Heart left ventricle (tissue), 16 donors: ENCODE data around the gene LCE1B. TPM values are rescaled to one million over a fixed set of nuclear protein-coding genes. Genes with fewer than 3 reads are reported as not detected.

Experiments
- ATAC-seq, 4 donors: fragments of 200-7000 bp; cut with Tn5 transposase; one replicate each; pipeline ENCODE4 v1.9.1; 2020 to 2022; ENCODE audit warnings: moderate library complexity in 4 of 4, mild to moderate bottlenecking in 3 of 4, moderate number of reproducible peaks in 1 of 4
- DNase-seq, 5 donors: peaks; one replicate each; pipeline ENCODE4 v3.0.0-alpha.2; 2020
- H3K27ac ChIP-seq, 12 donors: fragments of 200-600 bp; sonication (generic) in 4 of 12; one replicate each; pipeline versions ENCODE4 v1.5.0 to v1.8.0; 2016 to 2022; ENCODE audit warnings: mild to moderate bottlenecking in 2 of 12
- H3K27me3 ChIP-seq, 9 donors: fragments of 200-600 bp; sonication (generic) in 2 of 9; one replicate each; pipeline versions ENCODE4 v1.5.1 to v1.8.0; 2016 to 2022; ENCODE audit warnings: mild to moderate bottlenecking in 3 of 9
- H3K36me3 ChIP-seq, 9 donors: fragments of 200-600 bp; sonication (generic) in 2 of 9; one replicate each; pipeline versions ENCODE4 v1.5.0 to v1.8.0; 2018 to 2022; ENCODE audit warnings: mild to moderate bottlenecking in 2 of 9
- H3K4me1 ChIP-seq, 12 donors: fragments of 200-600 bp; sonication (generic) in 4 of 12; one replicate each; pipeline versions ENCODE4 v1.5.0 to v1.8.0; 2016 to 2022; ENCODE audit warnings: mild to moderate bottlenecking in 3 of 12
- H3K4me3 ChIP-seq, 12 donors: fragments of 200-600 bp; sonication (generic) in 4 of 12; one replicate each; pipeline versions ENCODE4 v1.5.0 to v1.8.0; 2017 to 2022; ENCODE audit warnings: mild to moderate bottlenecking in 9 of 12, moderate library complexity in 4 of 12
- H3K9me3 ChIP-seq, 12 donors: fragments of 200-600 bp; sonication (generic) in 4 of 12; one replicate each; pipeline versions ENCODE4 v1.5.0 to v1.8.0; 2016 to 2022; ENCODE audit warnings: mild to moderate bottlenecking in 1 of 12
- POLR2A ChIP-seq, 2 donors: fragments of 450-650 bp; IDR thresholded peaks; one replicate each; pipeline ENCODE4 v1.6.1; 2017; ENCODE audit warnings: antibody characterized with exemption in 2 of 2, mild to moderate bottlenecking in 2 of 2, moderate library complexity in 2 of 2
- WGBS, 4 donors: extraction: QIAGEN DNeasy Blood & Tissue Kit in 2 of 4; methylation state at CpG; one replicate each; pipeline versions ENCODE4 v1.1.5 to v1.1.7; 2013 to 2018; 5-methylcytosine and 5-hydroxymethylcytosine counted together
- intact Hi-C, 10 donors: fragments of 100-400 bp; cut with DNase I; formaldehyde crosslinking; loops; one replicate each; pipeline versions ENCODE4 v1.11.1 to v1.14.2; 2022
- polyA plus RNA-seq, 2 donors: library from polyadenylated mRNA; stranded (reverse); fragments of 200-250 nt; gene quantifications; one replicate each; pipeline ENCODE4 v1.2.3, GENCODE V29; 2013
- total RNA-seq, 9 donors: library from RNA; depleted of rRNA in 2 of 9; stranded (reverse); fragments of >200 nt in 2 of 9; fragmentation: NEBNext Ultra II Directional in 3 of 9; extraction: Animal tissue kit (Norgen Biotek cat#: 25700) in 3 of 9; gene quantifications; one replicate each; pipeline versions ENCODE4 v1.1.0 to v1.2.4, GENCODE V29; 2016 to 2023
- TF ChIP-seq, protein P1 (sequence below), 12 donors: fragments of 200-600 bp; sonication (generic) in 4 of 12; IDR thresholded peaks; one replicate each; pipeline versions ENCODE4 v1.5.0 to v1.8.0; 2018 to 2022; ENCODE audit warnings: antibody characterized with exemption in 12 of 12, mild to moderate bottlenecking in 5 of 12
- donor health status: ischemic (EF 13 %, LVEDD 7.1; RV severe dilation, severe dysfunction).
- donor health status: healthy with polysubstance abuse.
- donor health status: DM: no; HTN: yes; CAD: no.
- donor health status: DM: no; HTN: no; CAD: no.
- donor health status: ischemic (EF 25% LVEDD 6.9; RV normal size, moderate dysfunction).
- donor health status: ischemic (EF 25% LVEDD 5.7; RV mildly dilated, moderate dysfunction).
- donor health status: healthy.
- donor health status: DM: yes; HTN: yes; CAD: no.
- donor health status: ischemic (EF 35%, LVEDD 5.7; RV mildly dilated, moderate dysfunction).
- donor health status: nonischemic (EF 11% LVEDD 7.7; RV severe dilation, severe dysfunction).
- donor health status: DM: yes; HTN: yes; CAD: no.
- donor health status: PGD.
- donor health status: ischemic (EF 29% LVEDD 5.4; RV normal size, mild dysfunction).
- donor health status: nonischemic (EF 23%, LVEDD 6.1; RV moderate dilation, normal function).

LCE1B gene
- total and polyA plus RNA-seq, 11 donors, result not detected

DNA sequence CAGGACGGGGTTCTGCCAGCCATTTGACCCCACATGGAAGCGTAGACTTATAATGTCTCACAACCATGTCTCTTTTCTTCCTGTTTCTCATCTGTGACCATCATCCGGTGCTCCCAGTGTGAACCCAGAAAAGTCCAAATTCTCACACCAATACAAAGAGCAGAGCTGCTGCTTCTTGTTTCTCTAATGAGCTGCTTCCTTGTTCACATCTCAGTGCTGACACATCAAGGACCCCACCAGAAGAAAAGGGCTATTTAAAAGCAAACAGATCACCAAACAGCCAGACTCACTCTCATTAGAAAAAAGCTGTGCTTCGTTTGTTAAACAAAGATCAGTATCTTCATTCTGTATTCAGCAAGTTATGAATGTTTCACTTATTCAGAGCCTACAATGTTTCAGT is 16.1 kb upstream of the LCE1B start:
- Histone ChIP-seq H3K4me3 (no peak overlapping the region), H3K27ac (no peak overlapping the region), H3K36me3 (no peaks in the 10 kb centered on the region), H3K27me3 (peaks cover 0 to 5% (median 0%) of the 10 kb centered on the region in 9 donors), H3K9me3 (peaks cover 0 to 3% (median 0%) of the 10 kb centered on the region in 12 donors), H3K4me1 (no peaks in the 10 kb centered on the region)
- intact Hi-C loops, result no loop called here
- TF ChIP-seq, protein P1, sequence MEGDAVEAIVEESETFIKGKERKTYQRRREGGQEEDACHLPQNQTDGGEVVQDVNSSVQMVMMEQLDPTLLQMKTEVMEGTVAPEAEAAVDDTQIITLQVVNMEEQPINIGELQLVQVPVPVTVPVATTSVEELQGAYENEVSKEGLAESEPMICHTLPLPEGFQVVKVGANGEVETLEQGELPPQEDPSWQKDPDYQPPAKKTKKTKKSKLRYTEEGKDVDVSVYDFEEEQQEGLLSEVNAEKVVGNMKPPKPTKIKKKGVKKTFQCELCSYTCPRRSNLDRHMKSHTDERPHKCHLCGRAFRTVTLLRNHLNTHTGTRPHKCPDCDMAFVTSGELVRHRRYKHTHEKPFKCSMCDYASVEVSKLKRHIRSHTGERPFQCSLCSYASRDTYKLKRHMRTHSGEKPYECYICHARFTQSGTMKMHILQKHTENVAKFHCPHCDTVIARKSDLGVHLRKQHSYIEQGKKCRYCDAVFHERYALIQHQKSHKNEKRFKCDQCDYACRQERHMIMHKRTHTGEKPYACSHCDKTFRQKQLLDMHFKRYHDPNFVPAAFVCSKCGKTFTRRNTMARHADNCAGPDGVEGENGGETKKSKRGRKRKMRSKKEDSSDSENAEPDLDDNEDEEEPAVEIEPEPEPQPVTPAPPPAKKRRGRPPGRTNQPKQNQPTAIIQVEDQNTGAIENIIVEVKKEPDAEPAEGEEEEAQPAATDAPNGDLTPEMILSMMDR (IDR thresholded peaks at IDR 0.05), result no peak
- TF ChIP-seq POLR2A (IDR thresholded peaks at IDR 0.05), result no peak
- DNase-seq (no peak), ATAC-seq (no peak)
- 57 to 68% (median 63%) methylated on average over 4 of the region's 4 CpGs for WGBS, 4 donors

DNA sequence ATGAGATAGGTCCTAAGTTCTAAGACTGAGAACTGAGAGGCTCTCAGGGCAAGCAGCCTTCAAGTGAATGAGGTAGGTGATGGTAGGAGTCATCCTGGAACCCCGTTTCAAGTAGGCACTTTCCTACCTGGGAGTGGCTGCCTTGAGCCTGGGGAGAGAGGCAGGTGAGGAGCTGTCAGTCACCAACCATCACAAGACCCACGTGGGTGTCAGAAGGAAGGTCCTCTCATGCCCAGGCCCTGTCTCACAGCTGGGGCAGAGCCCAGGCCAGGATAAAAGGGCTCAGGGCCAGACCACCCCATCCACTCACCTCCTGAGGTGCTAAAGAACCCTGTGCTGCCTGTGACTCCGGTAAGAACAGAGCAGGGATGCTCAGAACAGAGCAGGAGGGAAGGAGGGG is 15.3 kb upstream of the LCE1B start, which contains the start of gene LCE1D:
Gene LCE1D, plus strand, starts transcription at position 301 of the 400 bp plus-strand sequence. CDS start 1,074 bp downstream, outside the sequence.
- no peak for DNase-seq
- H3K27ac ChIP-seq, result no peak within 1 kb of the TSS
- peaks cover 0 to 5% (median 0%) of the 10 kb centered on the region in 9 donors for H3K27me3 ChIP-seq
- intact Hi-C loops, result no loop called here
- H3K36me3 ChIP-seq, result no peaks in the 10 kb centered on the region
- TF ChIP-seq, protein P1 (IDR thresholded peaks at IDR 0.05), result no peak
- no peak for TF ChIP-seq POLR2A (IDR thresholded peaks at IDR 0.05)
- ATAC-seq, result no peak
- WGBS, 4 donors, result 29 to 46% (median 37%) methylated on average over 3 of the region's 3 CpGs
- no peaks in the 10 kb centered on the region for H3K4me1 ChIP-seq
- H3K9me3 ChIP-seq, result peaks cover 0 to 3% (median 0%) of the 10 kb centered on the region in 12 donors
- no peak within 1 kb of the TSS for H3K4me3 ChIP-seq

DNA sequence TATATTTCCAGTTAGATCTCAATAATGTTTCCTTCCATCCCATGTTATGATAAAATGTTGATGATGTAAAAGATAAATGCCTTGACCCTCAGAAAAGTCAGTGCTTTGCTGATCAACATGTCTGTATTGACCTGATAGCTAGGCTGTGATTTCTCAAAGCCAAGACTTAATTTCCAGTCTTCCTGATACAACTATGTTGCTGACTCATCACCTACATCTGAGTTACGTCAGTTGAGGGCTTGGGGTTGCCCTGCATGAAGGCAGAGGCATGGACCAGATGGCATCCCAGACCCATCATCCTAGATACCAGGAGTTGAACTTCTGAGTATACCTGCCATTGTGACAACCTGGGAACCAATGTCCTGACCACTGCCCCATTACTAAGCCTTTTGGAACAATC is 10.4 kb upstream of the LCE1B start:
- Histone ChIP-seq H3K27me3 (peaks cover 0 to 5% (median 0%) of the 10 kb centered on the region in 9 donors), H3K27ac (no peak overlapping the region), H3K9me3 (no peaks in the 10 kb centered on the region), H3K36me3 (no peaks in the 10 kb centered on the region), H3K4me1 (no peaks in the 10 kb centered on the region), H3K4me3 (no peak overlapping the region)
- no peak for TF ChIP-seq POLR2A (IDR thresholded peaks at IDR 0.05)
- TF ChIP-seq, protein P1 (IDR thresholded peaks at IDR 0.05), result no peak
- ATAC-seq (no peak), DNase-seq (no peak)
- 41 to 80% (median 55%) methylated on average over 1 of the region's 1 CpG for WGBS, 4 donors
- intact Hi-C loops, result no loop called here

DNA sequence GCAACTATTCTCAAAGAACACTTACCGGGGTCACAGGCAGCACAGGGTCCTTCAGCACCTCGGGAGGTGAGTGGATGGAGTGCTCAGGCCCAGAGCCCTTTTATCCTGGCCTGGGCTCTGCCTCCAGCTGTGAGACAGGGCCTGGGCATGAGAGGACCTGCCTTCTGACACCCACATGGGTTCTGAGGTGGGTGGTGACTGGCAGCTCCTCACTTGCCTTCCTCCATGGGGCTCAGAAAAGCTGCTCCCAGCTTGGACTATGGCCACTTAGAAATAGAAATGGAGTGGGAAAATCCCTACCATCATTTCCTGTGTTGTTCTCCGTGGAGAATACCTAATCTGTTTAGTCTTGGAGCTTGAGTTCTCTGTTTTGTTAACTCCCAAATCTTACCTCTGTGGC is 5.2 kb upstream of the LCE1B start, which contains the start of gene LCE1C:
Gene LCE1C, minus strand, starts transcription at position 76 of the 400 bp plus-strand sequence. CDS start 1,173 bp downstream, outside the sequence.
- TF ChIP-seq POLR2A (IDR thresholded peaks at IDR 0.05), result no peak
- TF ChIP-seq, protein P1 (IDR thresholded peaks at IDR 0.05), result no peak
- Histone ChIP-seq H3K4me3 (no peak within 1 kb of the TSS), H3K27me3 (peaks cover 0 to 7% (median 0%) of the 10 kb centered on the region in 9 donors), H3K36me3 (no peaks in the 10 kb centered on the region), H3K27ac (no peak within 1 kb of the TSS), H3K9me3 (peaks cover 0 to 4% (median 0%) of the 10 kb centered on the region in 12 donors), H3K4me1 (no peaks in the 10 kb centered on the region)
- intact Hi-C loops, result no loop called here
- ATAC-seq (no peak), DNase-seq (no peak)
- 32 to 57% (median 47%) methylated on average over 3 of the region's 3 CpGs for WGBS, 4 donors
